Glutamatergic neuron (in vitro differentiated cells): ENCODE data around the gene KRT77. TPM values are rescaled to one million over a fixed set of nuclear protein-coding genes. Genes with fewer than 3 reads are reported as not detected.

ENCODE experiments used
- DNase-seq: peaks from one replicate; pipeline ENCODE4 v3.0.0; 2022
- H3K27ac Mint-ChIP-seq: one replicate; pipeline ENCODE4 v1.8.0; 2020; ENCODE audit warnings: mild to moderate bottlenecking, mixed read lengths, inconsistent platforms; ENCODE audit not compliant: unreplicated experiment
- H3K27me3 Mint-ChIP-seq: one replicate; pipeline ENCODE4 v1.8.0; 2020; ENCODE audit warnings: mild to moderate bottlenecking, moderate library complexity, mixed read lengths, inconsistent platforms; ENCODE audit not compliant: unreplicated experiment
- H3K36me3 Mint-ChIP-seq: one replicate; pipeline ENCODE4 v1.8.0; 2020; ENCODE audit warnings: mild to moderate bottlenecking, mixed read lengths, inconsistent platforms; ENCODE audit not compliant: unreplicated experiment
- H3K4me1 Mint-ChIP-seq: one replicate; pipeline ENCODE4 v1.8.0; 2020; ENCODE audit warnings: mild to moderate bottlenecking, low read depth, mixed read lengths, inconsistent platforms; ENCODE audit not compliant: unreplicated experiment
- H3K4me3 Mint-ChIP-seq: one replicate; pipeline ENCODE4 v1.8.0; 2020; ENCODE audit warnings: mild to moderate bottlenecking, mixed read lengths, inconsistent platforms; ENCODE audit not compliant: unreplicated experiment
- H3K9me3 Mint-ChIP-seq: one replicate; pipeline ENCODE4 v1.8.0; 2020; ENCODE audit warnings: mild to moderate bottlenecking, moderate library complexity, mixed read lengths, inconsistent platforms; ENCODE audit not compliant: unreplicated experiment
- total RNA-seq: library from RNA; stranded (reverse); fragmentation: NEBNext Ultra II Directional; extraction: Animal tissue kit (Norgen Biotek cat#: 25700); gene quantifications from one replicate; pipeline ENCODE4 v1.2.1, GENCODE V29; 2021; ENCODE audit not compliant: unreplicated experiment
- TF ChIP-seq, protein P1 (sequence below): fragments of 200-600 bp; sonication (generic); IDR thresholded peaks from one replicate; pipeline ENCODE4 v1.5.0; 2021; ENCODE audit not compliant: partially characterized antibody, unreplicated experiment

Gene KRT77
- total RNA-seq, 1 donor from 2014 or later, result not detected

DNA sequence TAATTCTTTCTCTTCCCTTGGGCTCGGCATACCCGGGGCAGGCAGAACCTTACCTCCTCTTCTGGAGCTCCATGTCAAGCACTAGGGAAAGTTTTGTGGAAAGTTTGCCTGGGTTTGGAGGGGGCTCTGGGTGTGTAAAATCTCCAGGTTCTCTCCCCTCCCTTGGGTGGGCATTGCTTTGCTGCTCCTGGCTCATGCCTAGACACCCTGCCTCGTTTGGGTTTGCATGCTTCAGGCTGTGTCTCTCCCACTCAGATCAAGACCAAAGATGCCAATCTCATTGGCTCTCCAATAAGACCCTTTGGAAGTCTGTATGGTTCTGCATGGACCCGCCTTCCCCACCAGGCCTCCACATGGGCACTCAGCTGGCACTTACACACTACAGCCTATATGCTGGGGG lies 45.1 kb downstream of the KRT77 start:
- peaks cover 5% of the 10 kb centered on the region for H3K27me3 Mint-ChIP-seq
- H3K36me3 Mint-ChIP-seq, result no peaks in the 10 kb centered on the region
- H3K27ac Mint-ChIP-seq, result no peak overlapping the region
- H3K9me3 Mint-ChIP-seq, result peaks cover 2% of the 10 kb centered on the region
- TF ChIP-seq, protein P1, sequence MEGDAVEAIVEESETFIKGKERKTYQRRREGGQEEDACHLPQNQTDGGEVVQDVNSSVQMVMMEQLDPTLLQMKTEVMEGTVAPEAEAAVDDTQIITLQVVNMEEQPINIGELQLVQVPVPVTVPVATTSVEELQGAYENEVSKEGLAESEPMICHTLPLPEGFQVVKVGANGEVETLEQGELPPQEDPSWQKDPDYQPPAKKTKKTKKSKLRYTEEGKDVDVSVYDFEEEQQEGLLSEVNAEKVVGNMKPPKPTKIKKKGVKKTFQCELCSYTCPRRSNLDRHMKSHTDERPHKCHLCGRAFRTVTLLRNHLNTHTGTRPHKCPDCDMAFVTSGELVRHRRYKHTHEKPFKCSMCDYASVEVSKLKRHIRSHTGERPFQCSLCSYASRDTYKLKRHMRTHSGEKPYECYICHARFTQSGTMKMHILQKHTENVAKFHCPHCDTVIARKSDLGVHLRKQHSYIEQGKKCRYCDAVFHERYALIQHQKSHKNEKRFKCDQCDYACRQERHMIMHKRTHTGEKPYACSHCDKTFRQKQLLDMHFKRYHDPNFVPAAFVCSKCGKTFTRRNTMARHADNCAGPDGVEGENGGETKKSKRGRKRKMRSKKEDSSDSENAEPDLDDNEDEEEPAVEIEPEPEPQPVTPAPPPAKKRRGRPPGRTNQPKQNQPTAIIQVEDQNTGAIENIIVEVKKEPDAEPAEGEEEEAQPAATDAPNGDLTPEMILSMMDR, result no peak
- H3K4me3 Mint-ChIP-seq, result no peak overlapping the region
- H3K4me1 Mint-ChIP-seq, result no peaks in the 10 kb centered on the region
- DNase-seq, result no peak

DNA sequence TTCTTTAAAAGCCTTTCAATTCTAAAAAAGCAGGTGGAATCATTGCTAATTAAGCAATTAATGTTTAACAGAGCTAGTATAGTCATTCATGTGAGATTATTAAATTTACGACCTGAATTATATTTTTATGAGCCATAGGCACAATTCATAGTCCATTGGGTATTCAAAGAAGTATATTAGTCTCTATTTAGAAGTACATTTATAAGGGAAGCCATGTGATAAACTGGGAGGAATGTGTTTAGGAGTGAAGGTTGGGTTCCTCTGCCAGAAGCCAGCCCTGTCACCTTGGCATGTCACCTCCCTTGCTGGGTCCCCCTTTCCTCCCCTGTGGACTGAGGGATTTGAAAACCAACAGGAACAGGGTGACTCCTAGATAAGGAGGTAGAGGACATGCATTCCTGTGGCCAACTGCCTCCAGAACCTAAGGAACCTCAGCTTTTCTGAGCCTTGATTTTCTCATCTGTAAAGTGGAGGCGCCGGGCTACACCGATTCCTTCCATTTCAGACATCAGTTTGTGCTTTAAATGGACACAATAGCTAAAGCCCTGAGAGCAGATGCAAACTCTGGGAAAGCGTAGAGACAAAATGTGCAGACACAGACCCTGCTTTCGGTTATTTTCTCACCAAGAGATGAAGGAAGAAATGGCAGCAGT lies 45.9 kb downstream of the KRT77 start:
- H3K4me1 Mint-ChIP-seq, result no peaks in the 10 kb centered on the region
- H3K27me3 Mint-ChIP-seq, result peaks cover 5% of the 10 kb centered on the region
- no peaks in the 10 kb centered on the region for H3K36me3 Mint-ChIP-seq
- no peak for DNase-seq
- TF ChIP-seq, protein P1, result no peak
- H3K27ac Mint-ChIP-seq, result no peak overlapping the region
- no peak overlapping the region for H3K4me3 Mint-ChIP-seq
- peaks cover 2% of the 10 kb centered on the region for H3K9me3 Mint-ChIP-seq

DNA sequence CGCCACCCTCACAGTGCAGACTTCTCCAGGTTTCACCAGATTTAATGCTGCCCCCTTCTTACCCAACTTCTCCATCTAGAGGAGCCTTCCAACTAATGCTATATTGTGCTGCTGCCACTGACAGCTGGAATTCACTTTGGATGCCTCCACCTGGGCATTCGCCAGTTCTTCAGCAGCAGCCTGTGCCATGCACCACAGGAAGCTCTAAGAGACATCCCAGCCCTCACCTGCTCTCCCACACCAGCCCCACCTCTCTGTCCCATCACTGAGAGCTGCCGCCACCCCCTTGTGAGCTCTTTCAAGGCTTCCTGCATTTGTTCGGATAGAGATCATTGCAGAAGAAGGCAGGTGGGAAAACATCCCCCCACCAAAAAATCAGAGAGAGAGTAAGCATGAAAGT lies 46.7 kb downstream of the KRT77 start:
- H3K4me1 Mint-ChIP-seq, result no peaks in the 10 kb centered on the region
- no peak overlapping the region for H3K4me3 Mint-ChIP-seq
- peaks cover 5% of the 10 kb centered on the region for H3K27me3 Mint-ChIP-seq
- no peaks in the 10 kb centered on the region for H3K36me3 Mint-ChIP-seq
- no peak overlapping the region for H3K27ac Mint-ChIP-seq
- peaks cover 2% of the 10 kb centered on the region for H3K9me3 Mint-ChIP-seq
- DNase-seq, result no peak
- TF ChIP-seq, protein P1, result no peak

DNA sequence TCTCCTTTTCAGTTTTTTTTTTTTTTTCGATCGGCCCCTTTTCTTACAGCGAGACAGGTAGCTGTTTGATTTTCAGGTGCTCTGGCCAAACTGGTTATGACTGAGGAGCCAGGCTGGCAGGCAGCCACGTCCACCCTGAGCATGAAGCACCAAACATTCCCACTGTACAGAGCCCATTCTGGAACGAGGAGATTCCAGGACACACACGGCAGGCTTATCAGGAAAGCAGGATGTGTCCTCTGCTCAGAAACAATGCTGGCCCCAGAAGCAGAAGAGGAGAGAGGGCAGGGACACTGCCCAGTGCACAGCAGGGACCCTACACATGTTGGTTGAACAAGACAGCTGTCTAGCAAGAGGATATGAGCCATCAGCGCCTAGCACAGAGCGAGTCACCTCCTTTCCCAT lies 47.6 kb downstream of the KRT77 start:
- H3K27me3 Mint-ChIP-seq, result peaks cover 5% of the 10 kb centered on the region
- TF ChIP-seq, protein P1, result no peak
- DNase-seq, result no peak

DNA sequence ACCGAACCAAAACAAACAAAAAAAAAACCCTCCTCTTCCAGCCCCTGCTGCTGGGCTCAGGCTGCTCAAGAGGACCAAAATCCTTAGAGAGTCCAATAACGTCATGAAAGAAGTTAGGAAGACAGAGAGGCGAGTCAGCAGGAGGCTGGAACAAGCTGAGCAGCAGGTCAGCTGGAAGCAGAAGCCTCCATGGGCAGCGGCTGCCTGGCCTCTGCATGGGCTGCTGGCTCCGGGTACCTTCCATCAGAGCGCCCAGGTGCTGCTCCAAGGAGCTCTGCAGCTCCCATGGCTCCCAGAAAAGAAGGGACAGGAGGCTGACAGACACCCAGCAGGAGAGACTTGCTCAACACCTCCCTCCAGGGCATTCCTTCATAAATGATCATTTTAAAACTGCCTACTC lies 48.1 kb downstream of the KRT77 start:
- H3K4me3 Mint-ChIP-seq, result no peak overlapping the region
- no peaks in the 10 kb centered on the region for H3K4me1 Mint-ChIP-seq
- H3K9me3 Mint-ChIP-seq, result peaks cover 2% of the 10 kb centered on the region
- no peak overlapping the region for H3K27ac Mint-ChIP-seq
- DNase-seq, result no peak
- peaks cover 5% of the 10 kb centered on the region for H3K27me3 Mint-ChIP-seq
- H3K36me3 Mint-ChIP-seq, result no peaks in the 10 kb centered on the region
- TF ChIP-seq, protein P1, result no peak

More for the DNA sequence above, 47.6 kb downstream of the KRT77 start:
- Mint-ChIP-seq H3K36me3 (no peaks in the 10 kb centered on the region), H3K9me3 (peaks cover 2% of the 10 kb centered on the region), H3K4me3 (no peak overlapping the region), H3K4me1 (no peaks in the 10 kb centered on the region), H3K27ac (no peak overlapping the region)
